Measurements from ENCODE around the gene GIT1.

DNA sequence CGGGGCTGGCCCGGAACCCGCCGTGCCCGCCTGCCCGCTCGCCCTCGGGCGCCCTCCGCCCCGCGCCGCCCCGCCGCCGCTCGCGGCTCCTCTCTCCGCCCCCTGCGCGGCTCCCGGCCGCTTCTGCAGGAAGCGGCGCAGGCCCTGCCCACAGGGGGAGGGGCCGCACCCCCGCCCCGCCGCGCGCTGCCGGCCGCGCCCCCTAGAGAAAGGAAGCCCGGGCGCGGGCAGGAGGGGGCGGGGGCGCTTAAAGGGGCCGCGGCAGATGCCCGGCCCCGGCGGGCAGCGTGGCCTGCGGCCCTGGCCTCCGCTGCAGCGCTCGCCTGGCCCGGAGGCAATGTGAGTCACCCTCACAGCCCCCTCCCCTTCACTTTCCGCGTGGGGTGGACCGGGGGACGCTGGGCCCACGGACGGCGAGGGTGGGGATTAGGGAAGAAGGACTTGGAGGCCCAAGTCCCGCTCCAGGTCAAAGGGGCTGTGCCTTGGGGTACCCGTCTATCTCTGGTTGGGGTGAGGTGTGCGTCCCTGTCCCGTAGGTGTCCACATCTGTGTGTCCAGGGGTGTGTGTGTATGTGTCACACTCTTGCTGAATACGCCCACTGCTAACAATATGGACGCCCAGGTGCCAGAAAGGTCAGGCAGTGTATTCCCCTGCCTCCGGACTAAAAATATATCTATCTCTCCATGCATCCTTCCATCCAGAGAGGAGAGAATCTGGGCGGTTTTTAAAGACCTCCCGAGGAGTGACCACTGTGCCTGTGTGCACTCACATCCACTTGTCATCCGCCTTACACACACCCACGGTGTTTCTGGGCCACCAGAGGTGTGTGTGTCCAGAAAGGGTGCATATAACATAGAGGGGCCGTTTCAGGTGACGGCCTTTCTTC lies at the start of gene GIT1:
- no peak for TF ChIP-seq TCF4 (CRISPR knock-in tag; IDR thresholded peaks at IDR 0.05; ENCODE audit: borderline replicate concordance)
- TF ChIP-seq ZFP30 (CRISPR knock-in tag; IDR thresholded peaks at IDR 0.05): no peak
- TF ChIP-seq, protein P1, sequence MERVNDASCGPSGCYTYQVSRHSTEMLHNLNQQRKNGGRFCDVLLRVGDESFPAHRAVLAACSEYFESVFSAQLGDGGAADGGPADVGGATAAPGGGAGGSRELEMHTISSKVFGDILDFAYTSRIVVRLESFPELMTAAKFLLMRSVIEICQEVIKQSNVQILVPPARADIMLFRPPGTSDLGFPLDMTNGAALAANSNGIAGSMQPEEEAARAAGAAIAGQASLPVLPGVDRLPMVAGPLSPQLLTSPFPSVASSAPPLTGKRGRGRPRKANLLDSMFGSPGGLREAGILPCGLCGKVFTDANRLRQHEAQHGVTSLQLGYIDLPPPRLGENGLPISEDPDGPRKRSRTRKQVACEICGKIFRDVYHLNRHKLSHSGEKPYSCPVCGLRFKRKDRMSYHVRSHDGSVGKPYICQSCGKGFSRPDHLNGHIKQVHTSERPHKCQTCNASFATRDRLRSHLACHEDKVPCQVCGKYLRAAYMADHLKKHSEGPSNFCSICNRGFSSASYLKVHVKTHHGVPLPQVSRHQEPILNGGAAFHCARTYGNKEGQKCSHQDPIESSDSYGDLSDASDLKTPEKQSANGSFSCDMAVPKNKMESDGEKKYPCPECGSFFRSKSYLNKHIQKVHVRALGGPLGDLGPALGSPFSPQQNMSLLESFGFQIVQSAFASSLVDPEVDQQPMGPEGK (CRISPR knock-in tag; IDR thresholded peaks at IDR 0.05; ENCODE audit: borderline replicate concordance): no peak
- no peak for TF ChIP-seq ARNTL (CRISPR knock-in tag; IDR thresholded peaks at IDR 0.05; ENCODE audit: borderline replicate concordance, low read depth)
- no peak for TF ChIP-seq ZFP3 (CRISPR knock-in tag; IDR thresholded peaks at IDR 0.05)
- TF ChIP-seq ZNF8 (CRISPR knock-in tag; IDR thresholded peaks at IDR 0.05): no peak
- TF ChIP-seq TOX (CRISPR knock-in tag; IDR thresholded peaks at IDR 0.05; ENCODE audit: borderline replicate concordance): no peak
- no peak for TF ChIP-seq ZNF70 (CRISPR knock-in tag; IDR thresholded peaks at IDR 0.05)
